ENCODE measurements around the gene SVOP.
"Not testable (repeated sequence)": the region's sequence is repeated elsewhere in the genome, so short reads cannot be mapped to it uniquely, and the experiment has no call there.

SVOP gene

DNA sequence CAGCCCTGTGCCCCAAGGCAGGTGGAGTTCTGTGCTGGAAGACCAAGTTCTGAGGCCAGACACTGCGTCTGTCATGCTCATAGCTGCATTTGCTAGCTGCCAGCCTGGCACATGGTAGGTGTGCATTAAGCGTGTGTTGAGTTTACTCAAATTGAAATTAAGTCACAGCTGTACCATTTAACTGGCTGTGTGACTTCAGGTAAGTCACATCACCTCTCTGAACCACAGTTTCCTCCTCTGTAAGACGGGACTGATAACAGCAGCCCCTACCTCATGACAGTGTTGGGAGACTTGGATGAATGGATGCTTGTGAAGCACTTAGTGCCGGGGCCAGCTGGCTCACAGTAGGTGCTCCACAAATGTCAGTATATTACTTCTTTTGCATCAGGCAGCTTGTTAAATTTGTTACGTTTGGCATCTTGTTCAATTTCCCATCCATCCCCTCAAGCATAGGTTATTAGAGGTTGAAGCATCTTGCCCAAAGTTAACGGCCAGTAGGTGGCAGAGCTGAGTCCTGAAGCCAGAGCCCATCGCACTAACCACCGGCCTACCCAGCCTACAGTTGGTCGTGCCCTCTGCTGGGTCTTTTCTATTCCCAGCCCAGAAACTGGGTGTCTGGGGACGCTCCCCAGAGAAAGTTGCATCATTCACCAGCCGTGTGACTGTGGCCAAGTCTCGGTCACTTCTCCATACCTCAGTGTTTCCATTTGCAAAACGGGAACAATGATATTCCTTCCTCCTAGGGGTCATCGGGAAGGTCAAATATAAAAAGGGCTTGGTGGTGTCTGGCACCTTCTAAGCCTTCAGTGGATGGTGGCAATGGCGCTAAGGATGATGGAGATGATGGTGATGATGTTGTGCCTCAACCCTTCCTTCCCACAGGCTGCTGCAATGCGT lies 136.5 kb downstream of the SVOP start:
- DNase-seq (ENCODE audit: low read depth, low spot score): no peak

DNA sequence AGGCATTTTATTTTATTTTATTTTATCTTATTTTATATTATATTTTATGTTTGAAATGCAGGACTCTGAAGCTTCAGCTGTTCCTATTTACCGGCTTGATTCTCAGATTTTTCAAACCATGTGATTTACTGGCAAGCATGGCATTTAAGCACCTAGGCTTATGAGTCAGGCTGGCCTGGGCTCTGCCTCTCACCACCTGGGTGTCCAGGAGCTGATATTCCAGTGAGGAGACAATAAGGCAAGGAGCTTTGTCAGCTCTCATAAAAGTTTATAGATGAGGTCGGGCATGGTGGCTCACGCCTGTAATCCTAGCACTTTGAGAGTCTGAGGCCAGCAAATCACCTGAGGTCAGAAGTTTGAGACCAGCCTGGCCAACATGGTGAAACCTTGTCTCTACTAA lies 138.9 kb downstream of the SVOP start:
- no peak for DNase-seq (ENCODE audit: low read depth, low spot score)

DNA sequence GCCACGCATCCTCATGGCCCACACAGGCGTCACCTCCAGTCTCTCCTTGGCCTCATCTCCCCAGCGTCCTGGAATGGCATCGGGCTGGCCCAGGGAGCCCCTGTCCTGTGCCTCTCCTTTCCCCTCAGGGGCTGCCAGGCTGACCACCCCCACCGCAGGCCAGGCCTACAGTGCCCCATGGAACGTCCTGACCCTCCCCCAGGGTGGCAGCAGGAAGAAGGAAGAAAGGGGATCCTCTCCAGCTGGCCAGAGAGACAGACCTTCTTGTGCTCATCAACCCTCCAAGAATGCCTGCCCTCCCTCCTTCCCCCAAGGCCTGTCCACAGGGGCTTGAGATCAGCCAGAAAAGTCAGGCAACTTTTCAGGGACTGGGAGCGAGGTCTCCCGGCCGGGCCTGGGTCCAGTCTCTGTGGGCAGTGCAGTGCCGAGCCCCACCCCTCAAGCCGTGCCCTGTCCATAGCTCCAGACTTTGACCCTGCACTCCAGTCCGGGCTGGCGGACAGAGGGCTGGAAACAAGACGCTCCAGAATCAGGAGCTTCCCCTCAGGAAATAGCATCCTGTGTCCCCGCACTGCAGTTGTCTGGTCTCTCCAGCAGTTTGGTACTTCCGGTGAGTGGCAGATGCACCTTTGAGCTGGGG lies 141.1 kb downstream of the SVOP start, which contains the start of gene DAO:
Gene DAO (plus strand): TSS at position 478 of the 640 bp plus-strand sequence. CDS start 4,915 bp downstream, outside the sequence.
- DNase-seq (ENCODE audit: low read depth, low spot score): no peak

DNA sequence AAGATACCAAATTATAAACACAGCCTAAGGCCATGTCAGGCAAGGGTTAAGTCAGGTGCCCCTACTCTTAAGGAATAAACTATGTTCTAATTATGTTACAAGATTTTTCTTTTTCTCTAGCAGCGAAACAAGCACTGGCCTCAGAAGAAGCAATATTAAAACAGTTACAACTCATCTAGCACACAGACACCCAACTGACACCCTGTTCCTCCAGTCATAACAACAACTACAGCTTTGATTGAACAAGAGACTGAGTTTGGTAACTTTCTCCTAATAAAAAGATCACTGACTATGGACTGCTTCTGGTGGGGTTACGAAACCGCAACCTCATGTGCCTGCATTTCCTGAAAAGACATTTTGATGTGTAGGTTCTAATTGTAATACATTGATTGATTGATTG lies 144.3 kb downstream of the SVOP start:
- no peak for DNase-seq (ENCODE audit: low read depth, low spot score)

DNA sequence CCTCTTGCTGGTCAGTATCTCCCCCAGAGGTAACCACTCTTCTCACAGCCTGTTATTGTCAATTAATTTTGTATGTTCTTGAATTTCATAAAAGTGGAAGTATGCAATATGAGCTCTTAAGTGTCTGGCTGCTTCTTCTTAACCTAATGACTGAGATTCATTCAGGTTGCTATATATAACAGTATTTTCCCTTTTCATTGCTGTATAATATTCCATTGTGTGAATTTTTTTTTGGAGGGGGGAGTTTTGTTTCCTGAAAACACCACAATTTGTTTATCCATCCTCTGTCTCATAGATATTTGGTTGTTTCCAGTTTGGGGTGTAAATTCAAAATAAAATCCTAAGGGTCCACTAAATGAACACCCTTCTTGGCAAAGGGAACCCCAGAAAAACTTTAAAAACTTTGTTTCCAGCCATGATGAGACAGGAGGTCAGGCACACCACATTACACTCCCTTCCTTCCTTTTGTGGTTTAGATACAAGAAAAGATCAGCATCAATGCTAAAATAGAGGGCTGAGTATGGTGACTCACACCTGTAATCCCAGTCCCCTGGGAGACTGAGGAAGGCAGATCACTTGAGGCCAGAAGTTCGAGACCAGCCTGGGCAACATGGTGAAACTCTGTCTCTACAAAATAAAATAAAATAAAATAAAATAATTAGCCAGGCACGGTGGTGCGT lies 145.0 kb downstream of the SVOP start:
- no peak for DNase-seq (ENCODE audit: low read depth, low spot score)

DNA sequence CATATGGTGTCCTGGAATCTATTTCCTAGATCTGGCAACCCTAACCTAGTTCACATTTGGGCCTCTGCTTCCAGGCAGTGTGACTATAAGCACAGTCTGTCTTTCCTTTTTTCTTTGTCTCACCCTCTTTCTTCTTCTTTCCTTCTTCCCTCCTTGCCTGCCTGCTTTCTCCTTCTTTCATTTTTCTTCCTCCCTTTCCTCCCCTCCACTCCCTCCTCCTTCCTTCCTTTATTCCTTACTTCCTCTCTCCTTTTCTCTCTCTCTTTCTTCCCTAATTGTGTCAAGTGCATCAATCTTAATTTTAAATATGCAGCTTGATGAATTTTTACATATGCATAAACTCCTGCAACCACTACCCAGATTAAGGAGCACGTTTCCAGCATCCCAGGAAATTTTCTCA lies 145.6 kb downstream of the SVOP start:
- no peak for DNase-seq (ENCODE audit: low read depth, low spot score)

DNA sequence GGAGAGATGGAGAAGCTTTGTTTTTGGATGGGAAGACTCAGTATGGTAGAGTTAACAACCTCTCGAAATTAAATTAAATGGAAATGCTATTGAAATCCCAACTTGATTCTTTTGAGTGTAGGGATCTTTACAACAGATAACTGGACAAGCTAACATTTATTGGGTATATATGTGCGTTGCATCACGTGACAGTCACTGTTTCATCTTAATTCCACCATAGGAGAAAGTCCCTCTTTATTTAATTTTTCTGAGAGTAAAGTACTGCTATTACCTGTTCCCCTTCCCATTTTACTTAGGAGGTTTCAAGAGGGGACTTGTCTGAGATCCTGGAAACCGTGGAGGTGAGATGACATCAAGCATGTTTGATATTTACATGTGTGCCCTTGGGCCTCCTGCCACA lies 152.1 kb downstream of the SVOP start:
- DNase-seq (ENCODE audit: low read depth, low spot score): no peak

DNA sequence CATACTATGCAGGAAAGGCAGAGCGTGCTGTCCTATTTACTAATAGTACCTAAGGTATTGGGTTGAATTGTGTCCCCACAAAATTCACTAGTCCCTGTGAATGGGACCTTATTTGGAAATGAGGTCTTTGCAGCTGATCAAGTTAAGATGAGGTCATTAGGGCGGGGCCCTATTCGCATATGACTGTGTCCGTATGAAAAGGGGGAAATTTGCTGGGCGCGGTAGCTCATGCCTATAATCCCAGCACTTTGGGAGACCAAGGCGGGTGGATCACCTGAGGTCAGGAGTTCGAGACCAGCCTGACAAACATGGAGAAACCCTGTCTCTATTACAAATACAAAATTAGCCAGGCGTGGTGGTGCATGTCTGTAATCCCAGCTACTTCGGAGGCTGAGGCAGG lies 154.8 kb downstream of the SVOP start:
- not testable (repeated sequence) for DNase-seq (ENCODE audit: low read depth, low spot score)

DNA sequence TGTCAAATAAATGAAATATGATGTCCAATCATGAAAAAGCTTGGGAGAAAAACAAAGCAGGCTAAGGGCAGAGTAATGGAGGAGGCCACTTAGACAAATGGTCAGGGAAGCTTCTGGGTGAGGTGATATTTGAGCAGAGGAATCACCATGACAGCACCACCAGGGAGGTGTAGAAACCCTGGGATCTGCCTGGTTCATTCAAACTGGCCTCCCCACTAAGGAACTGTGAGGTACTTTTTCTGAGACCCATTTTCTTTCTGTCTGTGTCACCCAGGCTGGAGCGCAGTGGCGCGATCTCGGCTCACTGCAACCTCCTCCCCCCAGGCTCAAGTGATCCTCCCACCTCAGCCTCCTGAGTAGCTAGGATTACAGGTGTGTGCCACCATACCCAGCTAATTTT lies 155.7 kb downstream of the SVOP start:
- no peak for DNase-seq (ENCODE audit: low read depth, low spot score)

DNA sequence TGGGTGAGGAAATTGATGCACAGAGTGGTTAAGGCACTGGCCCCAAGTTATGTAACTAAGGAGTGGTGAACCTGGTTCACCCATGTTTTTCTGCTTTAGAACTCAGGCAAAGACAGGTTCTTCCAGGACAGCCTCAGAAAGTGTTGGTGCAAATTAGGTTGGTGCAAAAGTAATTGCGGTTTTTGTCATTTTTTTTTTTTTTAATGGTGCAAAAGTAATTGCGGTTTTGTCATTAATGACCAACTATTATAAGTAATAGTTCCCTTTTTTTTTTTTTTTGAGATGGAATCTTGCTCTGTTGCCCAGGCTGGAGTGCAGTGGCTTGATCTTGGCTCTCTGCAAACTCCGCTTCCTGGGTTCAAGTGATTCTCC lies 158.3 kb downstream of the SVOP start:
- DNase-seq (ENCODE audit: low read depth, low spot score): no peak

DNA sequence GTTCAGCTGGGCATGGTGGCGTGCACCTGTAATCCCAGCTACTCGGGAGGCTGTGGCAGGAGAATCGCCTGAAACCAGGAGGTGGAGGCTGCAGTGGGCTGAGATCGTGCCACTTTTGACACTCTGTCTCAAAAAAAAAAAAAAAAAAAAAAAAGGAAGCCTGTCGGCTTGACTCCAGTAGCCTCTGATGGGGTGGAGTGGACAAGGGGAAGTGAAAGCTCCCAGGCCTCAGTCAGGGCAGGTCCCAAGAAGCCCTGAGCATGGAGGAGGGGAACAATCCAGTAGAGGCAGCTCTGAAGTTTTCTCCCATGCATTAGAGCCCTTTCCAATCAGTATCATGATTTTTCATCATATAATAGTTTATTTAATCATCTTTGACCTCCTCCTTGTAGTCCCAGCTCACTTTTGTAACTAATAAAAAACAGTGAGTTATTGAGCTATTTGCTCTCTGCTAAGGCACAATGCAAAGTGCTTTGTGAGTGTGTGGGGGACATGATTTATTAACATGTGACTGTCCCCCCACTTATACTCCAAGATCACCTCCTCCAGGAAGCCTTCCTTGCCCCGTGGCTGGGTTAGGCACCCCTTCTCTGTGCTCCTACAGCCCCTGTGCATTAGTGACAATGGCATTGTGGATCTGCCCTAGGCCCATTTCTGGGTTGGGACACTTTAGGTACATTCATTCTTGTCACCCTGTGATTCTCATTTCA lies 158.8 kb downstream of the SVOP start:
- no peak for DNase-seq (ENCODE audit: low read depth, low spot score)

DNA sequence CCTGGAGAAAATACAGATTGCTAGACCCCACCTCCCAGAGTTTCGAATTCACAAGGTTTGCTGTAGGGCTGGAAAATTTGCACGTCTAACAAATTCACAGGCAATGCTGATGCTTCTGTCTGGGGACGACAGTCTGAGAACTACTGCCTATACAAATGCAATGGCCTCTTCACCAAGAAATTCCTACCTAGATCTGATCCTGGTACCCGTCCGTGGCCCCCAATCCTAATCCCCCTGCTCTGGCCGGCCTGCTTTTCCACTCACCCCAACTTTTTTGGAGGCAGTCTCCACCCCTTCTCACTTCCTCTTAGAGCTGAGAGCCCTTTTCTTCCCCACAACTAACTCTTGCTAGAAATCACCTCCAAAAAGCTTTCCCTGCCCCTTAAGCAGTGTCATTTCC lies 160.4 kb downstream of the SVOP start:
- DNase-seq (ENCODE audit: low read depth, low spot score): no peak

DNA sequence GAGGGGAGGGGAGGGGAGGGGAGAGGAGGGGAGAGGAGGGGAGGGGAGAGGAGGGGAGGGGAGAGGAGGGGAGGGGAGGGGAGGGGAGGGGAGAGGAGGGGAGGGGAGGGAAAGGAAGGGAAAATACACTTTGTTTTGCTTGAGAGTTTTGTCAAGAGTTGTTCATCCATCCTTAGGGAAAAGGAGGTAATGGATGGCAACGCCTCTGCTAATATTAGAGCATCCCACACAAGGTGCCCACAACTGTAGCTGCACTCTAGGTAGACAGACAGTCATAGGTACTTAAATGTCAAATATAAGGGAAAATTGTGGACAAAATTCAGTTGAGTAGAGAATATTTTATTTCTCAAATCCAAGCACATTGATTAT lies 161.0 kb downstream of the SVOP start:
- DNase-seq (ENCODE audit: low read depth, low spot score): no peak

DNA sequence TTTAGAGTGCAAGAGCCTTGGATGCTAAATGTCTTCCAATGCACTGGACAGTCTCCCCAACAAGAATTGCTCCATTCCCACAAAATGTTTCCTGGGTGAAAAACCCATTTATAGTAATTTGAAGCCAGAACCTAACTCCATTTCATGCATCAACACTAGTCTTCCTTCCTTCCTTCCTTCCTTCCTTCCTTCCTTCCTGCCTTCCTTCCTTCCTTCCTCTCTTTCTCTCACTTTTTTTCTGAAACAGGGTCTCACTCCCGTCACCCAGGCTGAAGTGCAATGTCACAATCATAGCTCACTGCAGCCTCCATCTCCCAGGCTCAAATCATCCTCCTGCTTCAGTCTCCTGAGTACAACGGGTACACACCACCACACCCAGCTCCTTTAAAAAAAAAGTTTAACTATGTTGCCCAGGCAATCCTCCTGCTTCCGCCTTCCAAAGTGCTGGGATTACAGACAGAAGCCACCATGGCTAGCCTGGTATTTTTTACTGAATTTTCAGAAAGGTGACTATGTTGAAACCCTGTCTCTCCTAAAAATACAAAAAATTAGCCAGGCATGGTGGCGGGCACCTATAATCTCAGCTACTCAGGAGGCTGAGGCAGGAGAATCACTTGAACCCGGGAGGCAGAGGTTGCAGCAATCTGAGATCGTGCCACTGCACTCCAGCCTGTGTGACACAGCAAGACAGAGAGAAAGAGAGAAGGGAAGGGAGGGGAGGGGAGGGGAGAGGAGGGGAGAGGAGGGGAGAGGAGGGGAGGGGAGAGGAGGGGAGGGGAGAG lies 161.5 kb downstream of the SVOP start:
- DNase-seq (ENCODE audit: low read depth, low spot score): not testable (repeated sequence)

DNA sequence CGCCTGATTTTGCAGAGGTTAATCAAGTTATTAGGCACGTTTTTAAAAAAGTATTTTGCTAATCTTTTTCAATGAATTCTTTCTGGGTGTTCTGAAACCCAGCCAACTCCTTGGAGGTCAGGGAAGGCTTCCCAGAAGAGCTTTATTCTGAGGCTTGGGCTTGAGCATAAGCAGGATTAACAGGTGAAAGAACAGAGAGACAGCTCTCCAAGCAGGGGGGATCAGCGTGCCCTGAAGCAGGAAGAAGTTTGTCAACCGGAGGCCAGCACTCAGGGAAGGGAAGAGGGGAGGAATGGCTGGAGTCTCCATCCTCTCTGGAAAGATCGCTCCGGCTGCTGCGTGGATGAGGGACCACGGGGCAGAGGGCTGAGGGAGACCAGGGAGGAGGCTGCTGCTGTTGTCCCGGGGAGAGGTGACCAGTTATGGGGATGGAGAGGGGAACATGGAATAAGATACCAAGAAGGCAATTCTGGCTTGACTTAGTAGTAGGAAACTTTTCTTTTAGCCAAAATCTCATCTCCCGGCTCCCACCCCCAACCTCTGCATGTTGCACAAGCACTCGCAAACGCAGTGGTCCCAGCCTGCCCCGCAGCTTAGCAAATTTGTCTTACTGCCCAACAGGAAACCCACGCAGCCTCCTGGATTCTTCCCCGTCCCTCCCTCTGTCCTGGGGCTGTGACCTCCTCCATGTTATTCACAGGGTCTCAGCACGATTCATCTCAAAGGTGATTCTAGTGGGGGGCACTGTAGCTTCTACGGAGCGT lies 162.4 kb downstream of the SVOP start:
- DNase-seq (ENCODE audit: low read depth, low spot score): no peak
